Measurements from ENCODE around the gene MLNR. TPM values are rescaled to one million over a fixed set of nuclear protein-coding genes. Genes with fewer than 3 reads are reported as not detected.
A peak's percentile ranks its signal among the peaks of the same experiment; 100 is the strongest.

Gene MLNR
- total RNA-seq, 2 experiments from 2014 or later = not detected

DNA sequence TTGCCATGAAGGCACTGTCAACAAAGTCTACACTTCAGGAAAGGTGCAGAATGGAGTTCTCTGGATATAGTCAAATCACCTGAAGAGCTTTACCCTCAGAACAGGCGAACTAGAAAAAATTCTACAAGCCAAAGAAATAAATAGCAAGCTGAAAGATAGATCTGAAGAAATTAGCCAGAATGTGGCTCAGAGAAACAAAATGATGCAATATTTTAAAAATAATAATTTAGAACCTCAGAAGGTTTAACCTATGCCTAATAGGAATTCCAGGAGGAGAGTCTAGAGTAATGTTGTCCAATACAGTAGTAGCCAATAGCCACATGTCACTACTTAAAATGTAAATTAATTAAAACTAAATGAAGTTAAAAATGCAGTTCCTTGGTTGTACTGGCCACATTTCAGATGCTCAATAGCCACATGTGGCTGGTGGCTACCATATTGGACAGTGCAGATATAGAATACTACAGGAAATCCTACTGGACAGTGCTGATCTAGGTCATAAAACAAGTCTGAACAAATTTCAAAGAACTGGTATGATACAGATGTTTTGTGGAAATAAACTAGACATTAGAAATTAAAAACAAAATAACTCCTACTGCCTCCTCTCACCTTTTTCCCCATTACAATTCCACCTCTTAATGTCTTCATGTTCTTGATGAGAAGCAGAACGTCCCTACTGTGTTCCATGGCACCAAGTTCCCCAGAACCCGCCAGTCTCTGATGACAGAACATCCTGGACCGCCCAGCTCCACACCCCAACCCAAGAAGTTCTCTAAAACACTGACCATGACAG lies 26.9 kb downstream of the MLNR start:
- Mint-ChIP-seq H3K27me3 (peaks cover 7% of the 10 kb centered on the region), H3K9me3 (no peaks in the 10 kb centered on the region), H3K4me1 (ENCODE audit: low read depth) (peaks cover 42% of the 10 kb centered on the region), H3K36me3 (ENCODE audit: low read depth) (peaks cover 22% of the 10 kb centered on the region), H3K27ac (peak overlapping the region; percentile 95), H3K4me3 (peak overlapping the region; percentile 93)
- intact Hi-C loops (cut with DNase I, micrococcal nuclease) = no loop called here
- peak in 1 of 14 experiments; percentile 8 for DNase-seq
- peak; percentile 30 for ATAC-seq (ENCODE audit: poor library complexity)
- Histone ChIP-seq H3K9me3 (ENCODE audit: control insufficient read depth in 1 of 2, insufficient read depth in 1 of 2, low read length in 2 of 2) (no peaks in the 10 kb centered on the region), H3K36me3 (ENCODE audit: insufficient read depth, low read length) (no peaks in the 10 kb centered on the region), H3K27me3 (ENCODE audit: control insufficient read depth in 1 of 2, insufficient read depth in 2 of 2, low read length in 2 of 2) (peaks cover 0 to 3% of the 10 kb centered on the region in 2 experiments), H3K4me1 (ENCODE audit: insufficient read depth, low read length) (peaks cover 21% of the 10 kb centered on the region), H3K4me3 (ENCODE audit: low read length) (peak overlapping the region; percentile 65), H3K27ac (ENCODE audit: low read depth in 1 of 2, low read length in 2 of 2) (peak overlapping the region; percentile 36 to 85)
- CTCF ChIA-PET = interaction anchor here (1.5 kb wide), 1 partner anchor 35 kb away, joined by 4 read pairs; no protein-coding TSS in a partner anchor
- TF ChIP-seq, protein P1, sequence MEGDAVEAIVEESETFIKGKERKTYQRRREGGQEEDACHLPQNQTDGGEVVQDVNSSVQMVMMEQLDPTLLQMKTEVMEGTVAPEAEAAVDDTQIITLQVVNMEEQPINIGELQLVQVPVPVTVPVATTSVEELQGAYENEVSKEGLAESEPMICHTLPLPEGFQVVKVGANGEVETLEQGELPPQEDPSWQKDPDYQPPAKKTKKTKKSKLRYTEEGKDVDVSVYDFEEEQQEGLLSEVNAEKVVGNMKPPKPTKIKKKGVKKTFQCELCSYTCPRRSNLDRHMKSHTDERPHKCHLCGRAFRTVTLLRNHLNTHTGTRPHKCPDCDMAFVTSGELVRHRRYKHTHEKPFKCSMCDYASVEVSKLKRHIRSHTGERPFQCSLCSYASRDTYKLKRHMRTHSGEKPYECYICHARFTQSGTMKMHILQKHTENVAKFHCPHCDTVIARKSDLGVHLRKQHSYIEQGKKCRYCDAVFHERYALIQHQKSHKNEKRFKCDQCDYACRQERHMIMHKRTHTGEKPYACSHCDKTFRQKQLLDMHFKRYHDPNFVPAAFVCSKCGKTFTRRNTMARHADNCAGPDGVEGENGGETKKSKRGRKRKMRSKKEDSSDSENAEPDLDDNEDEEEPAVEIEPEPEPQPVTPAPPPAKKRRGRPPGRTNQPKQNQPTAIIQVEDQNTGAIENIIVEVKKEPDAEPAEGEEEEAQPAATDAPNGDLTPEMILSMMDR (IDR thresholded peaks at IDR 0.05) = no peak
- POLR2A ChIA-PET = interaction anchor here (0.5 to 2.9 kb wide), 8 partner anchors 11 to 1209 kb away, joined by 3 to 26 read pairs (median 5); partner anchors contain the start of genes CAB39L, FNDC3A, NUDT15 and RCBTB2

DNA sequence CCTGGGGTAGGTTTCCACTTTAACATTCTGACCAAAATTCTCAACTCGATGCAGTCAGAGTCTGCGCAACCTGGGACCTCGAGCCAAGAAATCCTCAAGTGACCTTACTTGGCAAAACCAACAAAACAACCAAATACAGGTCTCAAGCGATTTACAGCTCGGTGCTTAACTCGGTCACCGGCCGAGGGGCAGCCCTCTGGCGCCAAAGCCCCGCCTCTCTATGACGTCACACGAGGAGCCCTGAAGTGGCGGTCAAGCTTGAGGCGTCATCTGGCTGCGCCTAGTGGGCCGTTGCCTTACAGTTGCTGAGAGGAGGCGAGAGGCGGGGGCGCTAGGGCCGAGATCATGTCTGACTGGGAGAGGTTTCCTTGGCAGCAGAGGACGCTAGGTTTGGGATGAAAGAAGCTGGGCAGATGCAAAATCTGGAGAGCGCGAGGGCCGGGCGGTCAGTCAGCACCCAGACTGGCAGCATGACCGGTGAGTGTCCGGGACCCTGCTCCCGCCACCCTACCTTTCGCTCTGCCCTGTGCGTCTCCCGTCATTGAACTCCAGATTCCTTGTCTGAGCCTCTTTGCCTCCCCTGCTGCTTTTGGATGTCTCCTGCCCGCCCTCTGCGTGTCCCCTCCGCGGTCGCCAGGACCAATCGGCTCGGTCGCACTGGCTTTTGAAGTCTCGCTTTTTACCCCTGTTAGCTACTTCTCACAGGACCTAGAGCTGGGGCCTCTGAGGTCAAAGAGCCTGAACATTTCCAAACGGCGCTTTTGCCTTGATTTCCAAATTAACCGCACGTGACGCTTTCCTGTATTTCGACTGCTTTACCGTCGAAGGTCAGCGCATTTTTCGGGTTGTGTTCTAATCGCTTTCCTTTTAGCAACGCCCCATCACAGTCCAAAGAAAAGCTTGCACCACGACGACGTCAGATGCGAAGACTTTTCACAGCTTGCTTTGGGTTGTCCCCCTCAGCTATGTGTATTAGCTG lies 27.8 kb downstream of the MLNR start, which contains the start of gene CDADC1:
Gene CDADC1 (plus strand): TSS at position 283 of the 979 bp plus-strand sequence. CDS start 113 bp downstream, at position 396.
- Mint-ChIP-seq H3K4me1 (ENCODE audit: low read depth) (peaks cover 49% of the 10 kb centered on the region), H3K27ac (peak within 1 kb of the TSS; percentile 95)
- CTCF ChIA-PET = interaction anchor here (0.7 to 2.3 kb wide), 7 partner anchors 8 to 1210 kb away, joined by 3 to 6 read pairs (median 4); partner anchors contain the start of gene NUDT15

More for the DNA sequence above, 27.8 kb downstream of the MLNR start, which contains the start of gene CDADC1:
- H3K9me3 Mint-ChIP-seq = no peaks in the 10 kb centered on the region
- H3K27ac ChIP-seq (ENCODE audit: low read depth in 1 of 2, low read length in 2 of 2) = peak within 1 kb of the TSS; percentile 36 to 85
- H3K4me3 Mint-ChIP-seq = peak within 1 kb of the TSS; percentile 93
- H3K4me1 ChIP-seq (ENCODE audit: insufficient read depth, low read length) = peaks cover 22% of the 10 kb centered on the region
- peaks cover 26% of the 10 kb centered on the region for H3K36me3 Mint-ChIP-seq (ENCODE audit: low read depth)
- POLR2A ChIA-PET = interaction anchor here (0.8 to 2.9 kb wide), 10 partner anchors 8 to 1210 kb away, joined by 3 to 26 read pairs (median 4); partner anchors contain the start of genes CAB39L, FNDC3A, NUDT15 and RCBTB2
- H3K27me3 ChIP-seq (ENCODE audit: control insufficient read depth in 1 of 2, insufficient read depth in 2 of 2, low read length in 2 of 2) = no peaks in the 10 kb centered on the region
- peak within 1 kb of the TSS; percentile 65 for H3K4me3 ChIP-seq (ENCODE audit: low read length)
- DNase-seq = peak; percentile 61 to 93 (median 76)
- no peaks in the 10 kb centered on the region for H3K9me3 ChIP-seq (ENCODE audit: control insufficient read depth in 1 of 2, insufficient read depth in 1 of 2, low read length in 2 of 2)
- H3K27me3 Mint-ChIP-seq = peaks cover 7% of the 10 kb centered on the region
- ATAC-seq (ENCODE audit: poor library complexity) = peak; percentile 65
- TF ChIP-seq, protein P1 (IDR thresholded peaks at IDR 0.05) = no peak
- H3K36me3 ChIP-seq (ENCODE audit: insufficient read depth, low read length) = no peaks in the 10 kb centered on the region
- intact Hi-C loops (cut with DNase I, micrococcal nuclease) = no loop called here
